KMS-11 (cell line): Measurements from ENCODE around the gene HSD17B12.

Experiments
- H2AFZ ChIP-seq: fragments of 200-600 bp; sonication (generic); 2 replicates; pipeline ENCODE4 v1.6.1; 2016; ENCODE audit warnings: antibody characterized with exemption, mixed run types, low read depth
- H3K27ac ChIP-seq: fragments of 200-600 bp; sonication (generic); 2 replicates; pipeline ENCODE4 v1.6.1; 2016; ENCODE audit warnings: mild to moderate bottlenecking, mixed run types
- H3K27me3 ChIP-seq: fragments of 200-600 bp; sonication (generic); 2 replicates; pipeline ENCODE4 v1.6.1; 2017; ENCODE audit warnings: mild to moderate bottlenecking, low read depth, mixed run types, moderate library complexity; ENCODE audit not compliant: insufficient read depth
- H3K36me3 ChIP-seq: fragments of 200-600 bp; sonication (generic); 2 replicates; pipeline ENCODE4 v1.6.1; 2017; ENCODE audit warnings: mild to moderate bottlenecking, mixed run types; ENCODE audit not compliant: insufficient read depth
- H3K4me1 ChIP-seq: fragments of 200-600 bp; sonication (generic); 2 replicates; pipeline ENCODE4 v1.6.1; 2016; ENCODE audit warnings: mild to moderate bottlenecking, low read depth, mixed run types; ENCODE audit not compliant: poor library complexity, severe bottlenecking
- H3K4me2 ChIP-seq: fragments of 200-600 bp; sonication (generic); 2 replicates; pipeline ENCODE4 v1.7.0; 2016; ENCODE audit warnings: mild to moderate bottlenecking, mixed run types
- H3K4me3 ChIP-seq: fragments of 200-600 bp; sonication (generic); IDR thresholded peaks from 2 replicates; pipeline ENCODE4 v1.6.1; 2017; ENCODE audit warnings: low read depth, low read length, mixed read lengths; ENCODE audit not compliant: insufficient read depth
- H3K79me2 ChIP-seq: fragments of 200-600 bp; sonication (generic); 2 replicates; pipeline ENCODE4 v1.6.1; 2016; ENCODE audit warnings: low read depth, mixed run types; ENCODE audit not compliant: insufficient read depth
- H3K9ac ChIP-seq: fragments of 200-600 bp; sonication (generic); 2 replicates; pipeline ENCODE4 v1.6.1; 2016; ENCODE audit warnings: mild to moderate bottlenecking, mixed run types
- H4K20me1 ChIP-seq: fragments of 200-600 bp; sonication (generic); 2 replicates; pipeline ENCODE4 v1.6.1; 2016; ENCODE audit warnings: mild to moderate bottlenecking, mixed run types; ENCODE audit not compliant: insufficient read depth
- CTCF ChIP-seq: fragments of 200-600 bp; sonication (generic); conservative IDR thresholded peaks from 2 replicates; pipeline ENCODE4 v1.6.1; 2017; ENCODE audit warnings: low read depth, mild to moderate bottlenecking, antibody characterized with exemption, low read length, moderate library complexity, mixed read lengths

The HSD17B12 gene

GRCh38 chr11:43751726-43752125 is 71.2 kb downstream of the HSD17B12 start:
- Histone ChIP-seq H3K27me3 (no peaks in the 10 kb centered on the region), H2AFZ (no peak overlapping the region), H3K4me3 (no peak overlapping the region), H3K79me2 (no peaks in the 10 kb centered on the region), H3K4me1 (no peaks in the 10 kb centered on the region), H4K20me1 (no peaks in the 10 kb centered on the region), H3K4me2 (no peak overlapping the region), H3K36me3 (no peaks in the 10 kb centered on the region), H3K27ac (no peak overlapping the region), H3K9ac (no peak overlapping the region)
- no peak for TF ChIP-seq CTCF

GRCh38 chr11:43756575-43756974 is 76.0 kb downstream of the HSD17B12 start:
- no peak overlapping the region for H3K9ac ChIP-seq
- no peaks in the 10 kb centered on the region for H4K20me1 ChIP-seq
- no peak overlapping the region for H3K4me2 ChIP-seq
- TF ChIP-seq CTCF: no peak
- H2AFZ ChIP-seq: no peak overlapping the region
- no peaks in the 10 kb centered on the region for H3K79me2 ChIP-seq
- H3K4me1 ChIP-seq: no peaks in the 10 kb centered on the region
- no peak overlapping the region for H3K27ac ChIP-seq
- H3K36me3 ChIP-seq: no peaks in the 10 kb centered on the region
- no peaks in the 10 kb centered on the region for H3K27me3 ChIP-seq
- no peak overlapping the region for H3K4me3 ChIP-seq

- no peak for TF ChIP-seq CTCF
- Histone ChIP-seq H3K36me3 (no peaks in the 10 kb centered on the region), H3K4me2 (no peak overlapping the region)
These were observed 78.4 kb downstream of the HSD17B12 start for GRCh38 chr11:43758927-43759326.

GRCh38 chr11:43760902-43761301 is 80.4 kb downstream of the HSD17B12 start:
- Histone ChIP-seq H2AFZ (no peak overlapping the region), H3K27me3 (no peaks in the 10 kb centered on the region), H3K4me3 (no peak overlapping the region), H3K79me2 (no peaks in the 10 kb centered on the region), H3K36me3 (no peaks in the 10 kb centered on the region), H4K20me1 (no peaks in the 10 kb centered on the region), H3K4me1 (no peaks in the 10 kb centered on the region), H3K9ac (no peak overlapping the region), H3K4me2 (no peak overlapping the region), H3K27ac (no peak overlapping the region)
- no peak for TF ChIP-seq CTCF

More at GRCh38 chr11:43758927-43759326, 78.4 kb downstream of the HSD17B12 start:
- Histone ChIP-seq H3K4me1 (no peaks in the 10 kb centered on the region), H2AFZ (no peak overlapping the region), H4K20me1 (no peaks in the 10 kb centered on the region), H3K27ac (no peak overlapping the region), H3K27me3 (no peaks in the 10 kb centered on the region), H3K4me3 (no peak overlapping the region), H3K79me2 (no peaks in the 10 kb centered on the region), H3K9ac (no peak overlapping the region)
